Astrocyte of the cerebellum (primary cell): ENCODE results near the gene COMMD4.
"Not testable (repeated sequence)": the region's sequence is repeated elsewhere in the genome, so short reads cannot be mapped to it uniquely, and the experiment has no call there.

ENCODE experiments used
- DNase-seq: peaks from one replicate; pipeline ENCODE4 v3.0.0-alpha.2; 2011; ENCODE audit warnings: low read depth
- H3K4me3 ChIP-seq: 2 replicates; pipeline ENCODE4 v1.5.1; 2011; ENCODE audit warnings: mild to moderate bottlenecking, low read depth, low read length, moderate library complexity
- in situ Hi-C: cut with HindIII; loops from 2 replicates; pipeline ENCODE4 v1.10.0; 2017; ENCODE audit warnings: low sequenced_read_pairs
- TF ChIP-seq, protein P1 (sequence below): IDR thresholded peaks from 2 replicates; pipeline ENCODE4 v1.5.1; 2012; ENCODE audit warnings: low read length, low read depth, moderate library complexity, mild to moderate bottlenecking; ENCODE audit errors: missing control alignments

The COMMD4 gene

GRCh38 chr15:75335313-75335704, 554 bp upstream of the COMMD4 start:
- H3K4me3 ChIP-seq = peak overlapping the region; percentile 76
- in situ Hi-C loops = no loop called here
- TF ChIP-seq, protein P1, sequence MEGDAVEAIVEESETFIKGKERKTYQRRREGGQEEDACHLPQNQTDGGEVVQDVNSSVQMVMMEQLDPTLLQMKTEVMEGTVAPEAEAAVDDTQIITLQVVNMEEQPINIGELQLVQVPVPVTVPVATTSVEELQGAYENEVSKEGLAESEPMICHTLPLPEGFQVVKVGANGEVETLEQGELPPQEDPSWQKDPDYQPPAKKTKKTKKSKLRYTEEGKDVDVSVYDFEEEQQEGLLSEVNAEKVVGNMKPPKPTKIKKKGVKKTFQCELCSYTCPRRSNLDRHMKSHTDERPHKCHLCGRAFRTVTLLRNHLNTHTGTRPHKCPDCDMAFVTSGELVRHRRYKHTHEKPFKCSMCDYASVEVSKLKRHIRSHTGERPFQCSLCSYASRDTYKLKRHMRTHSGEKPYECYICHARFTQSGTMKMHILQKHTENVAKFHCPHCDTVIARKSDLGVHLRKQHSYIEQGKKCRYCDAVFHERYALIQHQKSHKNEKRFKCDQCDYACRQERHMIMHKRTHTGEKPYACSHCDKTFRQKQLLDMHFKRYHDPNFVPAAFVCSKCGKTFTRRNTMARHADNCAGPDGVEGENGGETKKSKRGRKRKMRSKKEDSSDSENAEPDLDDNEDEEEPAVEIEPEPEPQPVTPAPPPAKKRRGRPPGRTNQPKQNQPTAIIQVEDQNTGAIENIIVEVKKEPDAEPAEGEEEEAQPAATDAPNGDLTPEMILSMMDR = no peak
- no peak for DNase-seq

DNA sequence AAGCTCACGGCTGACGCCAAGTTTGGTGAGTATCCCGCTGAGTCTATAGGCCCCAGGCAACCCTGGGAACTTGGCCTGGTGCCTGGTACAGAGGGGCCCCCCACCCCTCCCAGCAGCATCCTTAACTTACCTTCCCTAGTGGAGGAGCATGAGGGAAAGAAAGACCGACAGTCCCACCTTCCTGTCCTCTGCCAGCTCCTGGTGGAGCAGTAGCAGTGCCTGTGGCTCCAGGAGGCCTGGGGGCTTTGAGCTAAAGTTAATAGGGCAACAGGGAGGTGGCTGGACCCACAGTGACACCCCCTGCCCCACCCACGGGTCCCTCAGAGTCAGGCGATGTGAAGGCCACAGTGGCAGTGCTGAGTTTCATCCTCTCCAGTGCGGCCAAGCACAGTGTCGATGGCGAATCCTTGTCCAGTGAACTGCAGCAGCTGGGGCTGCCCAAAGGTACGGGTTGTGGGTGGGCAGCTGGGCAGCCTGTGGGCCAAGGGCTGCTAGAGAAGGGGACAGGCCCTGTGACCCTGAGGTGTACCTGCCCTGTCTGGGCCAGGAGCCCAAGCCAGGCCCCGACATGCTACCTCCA, 2.9 kb downstream of the COMMD4 start:
- TF ChIP-seq, protein P1 = no peak
- DNase-seq = no peak
- in situ Hi-C loops = no loop called here
- H3K4me3 ChIP-seq = no peak overlapping the region

DNA sequence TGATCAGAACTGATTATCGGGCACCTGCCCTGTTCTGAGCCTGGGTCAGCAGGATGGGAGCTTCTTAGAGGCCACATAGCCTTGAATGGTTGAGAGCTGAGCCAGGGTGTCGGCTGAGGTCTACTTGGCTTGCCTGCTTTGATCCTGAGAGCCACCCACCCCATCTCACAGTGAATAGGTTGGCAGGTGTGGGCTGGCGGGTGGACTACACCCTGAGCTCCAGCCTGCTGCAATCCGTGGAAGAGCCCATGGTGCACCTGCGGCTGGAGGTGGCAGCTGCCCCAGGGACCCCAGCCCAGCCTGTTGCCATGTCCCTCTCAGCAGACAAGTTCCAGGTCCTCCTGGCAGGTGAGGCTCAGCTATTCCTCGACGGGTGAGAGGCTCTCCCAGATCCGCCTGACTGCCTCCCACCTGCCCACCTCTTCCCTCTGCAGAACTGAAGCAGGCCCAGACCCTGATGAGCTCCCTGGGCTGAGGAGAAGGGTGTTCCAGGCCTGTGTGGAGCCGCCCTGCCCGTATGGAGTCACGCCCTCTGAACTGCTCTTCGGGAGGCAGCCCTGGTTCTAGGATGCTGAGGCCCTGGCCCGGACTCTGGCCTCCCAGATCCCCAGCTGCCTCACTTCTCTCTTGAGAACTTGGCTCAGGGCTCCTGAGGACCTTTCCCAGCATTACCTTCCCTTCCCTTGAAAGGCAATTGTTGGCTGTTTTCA, 3.8 kb downstream of the COMMD4 start:
- in situ Hi-C loops = no loop called here

DNA sequence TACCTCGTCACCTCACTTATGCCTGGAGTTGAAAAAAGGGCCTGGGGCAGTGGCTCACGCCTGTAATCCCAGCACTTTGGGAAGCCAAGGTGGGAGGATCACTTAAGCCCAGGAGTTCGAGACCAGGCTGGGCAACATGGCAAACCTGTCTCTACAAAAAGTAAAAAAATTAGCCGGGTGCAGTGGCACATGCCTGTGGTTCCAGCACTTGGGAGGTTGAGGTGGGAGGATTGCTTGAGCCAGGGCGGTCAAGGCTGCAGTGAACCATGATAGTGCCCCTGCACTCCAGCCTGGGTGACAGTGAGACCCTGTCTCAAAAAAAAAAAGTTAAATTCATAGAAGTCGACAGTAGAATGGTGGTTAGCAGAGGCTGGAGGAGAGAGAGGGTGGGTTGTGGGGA, 6.4 kb downstream of the COMMD4 start:
- DNase-seq = no peak
- TF ChIP-seq, protein P1 = no peak
- H3K4me3 ChIP-seq = no peak overlapping the region
- in situ Hi-C loops = no loop called here

More for the DNA sequence above, 3.8 kb downstream of the COMMD4 start:
- H3K4me3 ChIP-seq = no peak overlapping the region
- no peak for DNase-seq
- TF ChIP-seq, protein P1 = no peak

DNA sequence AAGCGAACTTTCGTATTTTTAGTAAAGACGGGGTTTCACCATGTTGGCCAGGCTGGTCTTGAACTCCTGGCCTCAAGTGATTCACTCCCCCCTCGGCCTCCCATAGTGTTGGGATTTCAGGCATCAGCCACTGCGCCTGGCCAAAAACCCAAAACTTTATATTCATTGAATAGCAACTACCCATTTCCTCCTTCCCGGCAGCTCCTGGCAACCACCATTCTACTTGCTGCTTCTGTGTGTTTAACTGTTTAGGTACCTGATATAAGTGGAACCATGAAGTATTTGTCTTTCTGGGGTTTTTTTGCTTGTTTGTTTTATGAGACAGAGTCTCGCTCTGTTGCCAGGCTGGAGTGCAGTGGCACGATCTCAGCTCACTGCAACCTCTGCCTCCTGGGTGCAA, 8.1 kb downstream of the COMMD4 start:
- DNase-seq, in situ Hi-C loops, H3K4me3 ChIP-seq: not testable (repeated sequence)

DNA sequence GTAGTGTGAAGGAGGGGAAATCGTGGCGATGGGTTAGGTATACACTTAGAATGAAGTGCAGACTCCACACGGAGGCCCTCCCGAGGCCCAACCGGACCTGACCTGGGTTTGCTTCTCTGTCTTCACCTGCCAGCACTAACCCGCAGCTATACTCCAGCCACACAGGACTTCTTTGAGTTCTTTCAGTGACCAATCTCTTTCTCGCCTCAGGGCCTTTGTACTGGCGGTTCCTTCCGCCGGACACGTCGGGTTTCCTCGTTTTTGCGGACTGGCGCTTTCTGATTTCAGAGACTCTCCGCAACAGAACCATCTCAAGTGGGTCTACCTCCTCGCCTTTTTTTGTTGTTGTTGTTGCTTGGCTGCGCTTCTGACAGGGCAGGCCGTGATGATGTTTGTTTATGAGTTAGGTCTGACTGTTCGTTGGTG, 10.9 kb downstream of the COMMD4 start, which contains the start of gene NEIL1:
TSS of gene NEIL1 (plus strand) at position 244 of the 426 bp plus-strand sequence. CDS start 1,867 bp downstream, outside the sequence.
- in situ Hi-C loops = no loop called here
- H3K4me3 ChIP-seq = peak within 1 kb of the TSS; percentile 70
- TF ChIP-seq, protein P1 = no peak
- DNase-seq = no peak
